Nephron (organoid): ENCODE measurements around the gene SRC.

Source experiments
- H3K27ac Mint-ChIP-seq, 3 experiments: 2 replicates each; pipeline ENCODE4 v1.8.0; 2020; ENCODE audit warnings: mixed read lengths in 3 of 3, mild to moderate bottlenecking in 2 of 3, moderate library complexity in 1 of 3
- H3K27me3 Mint-ChIP-seq: 2 replicates; pipeline ENCODE4 v1.8.0; 2021; ENCODE audit warnings: low read depth, mild to moderate bottlenecking, moderate library complexity, mixed read lengths
- H3K36me3 Mint-ChIP-seq: 2 replicates; pipeline ENCODE4 v1.8.0; 2020; ENCODE audit warnings: low read depth, mixed read lengths
- H3K4me1 Mint-ChIP-seq: 2 replicates; pipeline ENCODE4 v1.8.0; 2020; ENCODE audit warnings: mixed read lengths
- H3K4me3 Mint-ChIP-seq, 3 experiments: 2 replicates each; pipeline ENCODE4 v1.8.0; 2020; ENCODE audit warnings: mild to moderate bottlenecking in 3 of 3, mixed read lengths in 3 of 3, moderate library complexity in 2 of 3
- H3K9me3 Mint-ChIP-seq: 2 replicates; pipeline ENCODE4 v1.8.0; 2020; ENCODE audit warnings: mixed read lengths
- CTCF ChIP-seq, 3 experiments: fragments of 200-600 bp; sonication (generic); IDR thresholded peaks; one replicate each; pipeline ENCODE4 v1.5.0; 2021; ENCODE audit warnings: antibody characterized with exemption in 3 of 3; ENCODE audit not compliant: unreplicated experiment in 3 of 3

The SRC gene

GRCh38 chr20:37376791-37377190 lies 30.9 kb downstream of the SRC start:
- Mint-ChIP-seq H3K4me1 (peaks cover 4% of the 10 kb centered on the region), H3K9me3 (no peaks in the 10 kb centered on the region), H3K4me3 (no peak overlapping the region), H3K36me3 (peaks cover 16% of the 10 kb centered on the region), H3K27me3 (no peaks in the 10 kb centered on the region), H3K27ac (no peak overlapping the region)
- TF ChIP-seq CTCF (IDR thresholded peaks at IDR 0.05; ENCODE audit: unreplicated experiment in 3 of 3): no peak

GRCh38 chr20:37377346-37378081 lies 31.6 kb downstream of the SRC start:
- H3K27me3 Mint-ChIP-seq: no peaks in the 10 kb centered on the region
- H3K4me3 Mint-ChIP-seq: no peak overlapping the region
- H3K27ac Mint-ChIP-seq: no peak overlapping the region
- no peak for TF ChIP-seq CTCF (IDR thresholded peaks at IDR 0.05; ENCODE audit: unreplicated experiment in 3 of 3)
- peaks cover 16% of the 10 kb centered on the region for H3K36me3 Mint-ChIP-seq
- no peaks in the 10 kb centered on the region for H3K9me3 Mint-ChIP-seq
- H3K4me1 Mint-ChIP-seq: peaks cover 4% of the 10 kb centered on the region

GRCh38 chr20:37378420-37378784 lies 32.5 kb downstream of the SRC start:
- Mint-ChIP-seq H3K9me3 (no peaks in the 10 kb centered on the region), H3K27me3 (no peaks in the 10 kb centered on the region), H3K4me1 (peaks cover 4% of the 10 kb centered on the region), H3K4me3 (no peak overlapping the region), H3K36me3 (peaks cover 16% of the 10 kb centered on the region), H3K27ac (no peak overlapping the region)
- no peak for TF ChIP-seq CTCF (IDR thresholded peaks at IDR 0.05; ENCODE audit: unreplicated experiment in 3 of 3)

- H3K27me3 Mint-ChIP-seq: no peaks in the 10 kb centered on the region
- H3K9me3 Mint-ChIP-seq: no peaks in the 10 kb centered on the region
- no peak for TF ChIP-seq CTCF (IDR thresholded peaks at IDR 0.05; ENCODE audit: unreplicated experiment in 3 of 3)
- no peak overlapping the region for H3K4me3 Mint-ChIP-seq
- no peak overlapping the region for H3K27ac Mint-ChIP-seq
- peaks cover 4% of the 10 kb centered on the region for H3K4me1 Mint-ChIP-seq
- H3K36me3 Mint-ChIP-seq: peaks cover 16% of the 10 kb centered on the region
Measured at GRCh38 chr20:37378785-37379598, 33.1 kb downstream of the SRC start.

- Mint-ChIP-seq H3K27me3 (no peaks in the 10 kb centered on the region), H3K4me3 (no peak overlapping the region)
- TF ChIP-seq CTCF (IDR thresholded peaks at IDR 0.05; ENCODE audit: unreplicated experiment in 3 of 3): no peak
Measured at GRCh38 chr20:37379967-37380828, 34.3 kb downstream of the SRC start.

More at GRCh38 chr20:37379967-37380828, 34.3 kb downstream of the SRC start:
- no peak overlapping the region for H3K27ac Mint-ChIP-seq
- no peaks in the 10 kb centered on the region for H3K9me3 Mint-ChIP-seq
- H3K4me1 Mint-ChIP-seq: peaks cover 10% of the 10 kb centered on the region
- peaks cover 20% of the 10 kb centered on the region for H3K36me3 Mint-ChIP-seq
